Common myeloid progenitor, CD34-positive (primary cell): Measurements from ENCODE around the gene INTS3.

Experiments used
- CTCF ChIA-PET: fragments of 350-600 bp; sonication (Branson Sonifier 250); formaldehyde crosslinking; loops from one replicate; lab custom pipeline; 2021; ENCODE audit warnings: antibody characterized with exemption; lab: Charles Lee
- POLR2A ChIA-PET: fragments of 350-600 bp; sonication (Branson Sonifier 250); formaldehyde crosslinking; loops from one replicate; lab custom pipeline; 2021; ENCODE audit warnings: antibody characterized with exemption; lab: Charles Lee
- DNase-seq, 3 donors: peaks; one replicate each; pipeline versions ENCODE4 v3.0.0 to v3.0.0-alpha.2; 2013
- H3K27ac ChIP-seq, 2 experiments: 1 replicate in 1 of 2; 2 replicates in 1 of 2; pipeline ENCODE4 v1.7.0; 2013; ENCODE audit warnings: inconsistent platforms in 2 of 2, low read length in 2 of 2, mild to moderate bottlenecking in 2 of 2, low read depth in 1 of 2, moderate library complexity in 1 of 2; ENCODE audit not compliant: severe bottlenecking in 2 of 2, insufficient read depth in 1 of 2, poor library complexity in 1 of 2
- H3K27me3 ChIP-seq, 5 experiments: replicated peaks in 2 of 5; 1 replicate in 3 of 5; 2 replicates in 2 of 5; pipeline versions ENCODE4 v1.6.1 to v1.7.0; 2013; ENCODE audit warnings: low read length in 4 of 5, mild to moderate bottlenecking in 2 of 5, moderate library complexity in 2 of 5, inconsistent platforms in 1 of 5; ENCODE audit not compliant: insufficient read depth in 5 of 5, control insufficient read depth in 4 of 5
- H3K36me3 ChIP-seq, 4 experiments: 1 replicate in 2 of 4; 2 replicates in 2 of 4; pipeline versions ENCODE4 v1.6.1 to v1.7.0; 2013; ENCODE audit warnings: low read length in 3 of 4, control low read depth in 1 of 4, mild to moderate bottlenecking in 1 of 4; ENCODE audit not compliant: control insufficient read depth in 4 of 4, insufficient read depth in 4 of 4
- H3K4me1 ChIP-seq, 4 experiments: 1 replicate in 3 of 4; 2 replicates in 1 of 4; pipeline versions ENCODE4 v1.6.1 to v1.7.1; 2013; ENCODE audit warnings: low read length in 3 of 4, mild to moderate bottlenecking in 3 of 4, control low read depth in 1 of 4, inconsistent platforms in 1 of 4, moderate library complexity in 1 of 4; ENCODE audit not compliant: control insufficient read depth in 4 of 4, insufficient read depth in 4 of 4; ENCODE audit errors: control extremely low read depth in 1 of 4
- H3K4me3 ChIP-seq, 7 experiments: 1 replicate in 4 of 7; 2 replicates in 3 of 7; pipeline versions ENCODE4 v1.5.1 to v1.7.0; 2013; ENCODE audit warnings: mild to moderate bottlenecking in 7 of 7, low read length in 6 of 7, moderate library complexity in 6 of 7, inconsistent platforms in 2 of 7, low read depth in 2 of 7, control low read depth in 1 of 7; ENCODE audit not compliant: insufficient read depth in 4 of 7, control insufficient read depth in 1 of 7; ENCODE audit errors: extremely low read depth in 1 of 7
- H3K9me3 ChIP-seq, 5 experiments: 1 replicate in 4 of 5; 2 replicates in 1 of 5; pipeline versions ENCODE4 v1.6.1 to v1.7.1; 2013; ENCODE audit warnings: low read length in 4 of 5, mild to moderate bottlenecking in 2 of 5, inconsistent platforms in 1 of 5, low read depth in 1 of 5, moderate library complexity in 1 of 5; ENCODE audit not compliant: control insufficient read depth in 4 of 5, insufficient read depth in 2 of 5; ENCODE audit errors: control extremely low read depth in 1 of 5
- WGBS: methylation state at CpG from one replicate; pipeline ENCODE4 v1.1.5; 2013; ENCODE audit not compliant: insufficient coverage; 5-methylcytosine and 5-hydroxymethylcytosine counted together

Gene INTS3

DNA sequence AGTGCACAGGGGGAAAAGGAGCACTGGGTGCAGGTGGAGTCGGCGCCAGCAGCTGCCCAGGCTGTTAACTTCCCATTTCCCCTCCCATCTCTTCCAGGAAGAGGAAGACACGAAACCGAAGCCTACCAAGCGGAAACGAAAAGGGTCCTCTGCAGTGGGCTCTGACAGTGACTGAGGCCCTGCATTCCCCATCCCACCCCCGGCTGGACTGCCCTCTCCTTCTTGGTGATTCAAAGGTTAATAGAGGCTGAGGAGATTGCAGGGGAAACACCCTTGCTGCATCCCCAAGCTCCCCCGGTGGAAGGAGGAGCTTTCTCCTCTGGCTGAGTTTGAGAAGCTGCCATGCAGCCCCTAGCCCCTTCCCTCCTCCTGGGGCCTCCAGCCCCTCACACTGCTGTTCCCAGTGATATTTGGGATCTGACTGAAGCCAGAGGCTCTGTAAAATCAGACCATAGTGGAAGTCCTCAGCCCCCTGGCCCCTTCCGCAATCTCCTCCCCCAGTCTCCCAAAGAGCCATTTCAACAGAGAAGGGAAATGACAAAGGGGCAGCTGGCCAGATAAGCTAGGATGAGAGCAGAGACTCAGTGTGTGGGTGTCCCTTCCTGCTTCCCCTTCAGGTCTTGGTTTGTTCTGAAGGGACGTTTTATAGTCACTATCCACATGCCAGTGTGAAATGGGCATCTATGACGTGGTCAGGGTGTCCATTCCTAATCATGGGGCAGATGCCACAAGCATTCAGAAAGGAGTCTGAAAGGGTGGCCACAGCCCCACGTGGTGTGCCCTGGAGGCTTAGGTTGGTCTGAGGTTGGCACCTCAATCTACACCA, 45.5 kb downstream of the INTS3 start:
- POLR2A ChIA-PET = no interaction called here
- H3K4me1 ChIP-seq = peaks cover 0 to 43% (median 36%) of the 10 kb centered on the region in 4 experiments
- no peak overlapping the region for H3K27ac ChIP-seq
- H3K9me3 ChIP-seq = no peaks in the 10 kb centered on the region
- H3K4me3 ChIP-seq = no peak overlapping the region
- CTCF ChIA-PET = interaction anchor here (0.7 to 3.0 kb wide), 9 partner anchors 9 to 405 kb away, joined by 3 to 21 read pairs (median 4); partner anchors contain the start of genes ILF2 and NPR1
- no peak for DNase-seq
- H3K27me3 ChIP-seq = no peaks in the 10 kb centered on the region
- WGBS = 86% methylated on average over 5 of the region's 12 CpGs
- peaks cover 6 to 52% (median 46%) of the 10 kb centered on the region in 4 experiments for H3K36me3 ChIP-seq

- DNase-seq = peak in 1 of 3 donors; percentile 16
- no peak overlapping the region for H3K4me3 ChIP-seq
- H3K9me3 ChIP-seq = no peaks in the 10 kb centered on the region
- ChIA-PET CTCF (interaction anchor here (1.9 to 3.0 kb wide), 3 partner anchors 10 to 404 kb away, joined by 4 to 10 read pairs (median 4); no protein-coding TSS in a partner anchor), POLR2A (interaction anchor here (0.7 kb wide), 1 partner anchor 17 kb away, joined by 6 read pairs; no protein-coding TSS in a partner anchor)
- peaks cover 2 to 47% (median 39%) of the 10 kb centered on the region in 4 experiments for H3K36me3 ChIP-seq
- peaks cover 0 to 40% (median 36%) of the 10 kb centered on the region in 4 experiments for H3K4me1 ChIP-seq
- 60% methylated on average over 8 of the region's 8 CpGs for WGBS
- no peak overlapping the region for H3K27ac ChIP-seq
- no peaks in the 10 kb centered on the region for H3K27me3 ChIP-seq
These were observed 46.3 kb downstream of the INTS3 start for GRCh38 chr1:153774026-153774595.

DNA sequence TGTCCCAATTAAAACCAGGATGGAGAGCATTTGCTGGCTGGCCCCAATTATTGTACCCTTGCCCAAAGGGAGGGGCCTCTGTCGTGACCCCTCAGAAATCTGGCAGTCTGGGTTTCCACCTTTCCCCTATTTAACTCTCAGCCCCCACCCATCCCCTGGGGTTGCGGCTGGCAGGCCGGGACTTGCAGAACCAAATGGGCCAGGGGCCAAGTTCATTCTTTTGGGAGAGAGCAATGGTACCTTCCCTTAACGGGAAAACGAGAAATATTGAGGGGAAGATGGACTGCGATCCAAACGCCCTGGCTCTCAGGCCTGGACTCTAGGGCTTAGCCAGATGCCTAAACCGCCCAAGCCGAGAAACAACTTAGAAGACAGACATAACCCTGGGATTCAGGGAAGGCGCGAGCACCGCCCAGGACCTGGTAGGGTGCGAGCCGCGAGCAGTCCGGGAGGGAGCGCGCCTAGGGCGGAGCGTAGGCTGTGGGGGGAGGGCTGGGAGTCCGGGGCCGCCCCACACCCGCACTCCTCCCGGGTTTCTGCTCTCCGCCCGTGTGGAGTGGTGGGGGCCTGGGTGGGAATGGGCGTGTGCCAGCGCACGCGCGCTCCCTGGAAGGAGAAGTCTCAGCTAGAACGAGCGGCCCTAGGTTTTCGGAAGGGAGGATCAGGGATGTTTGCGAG, 47.1 kb downstream of the INTS3 start, which contains the start of gene SLC27A3:
SLC27A3 (plus strand) TSS at position 628 of the 678 bp plus-strand sequence. CDS start 91 bp downstream, outside the sequence.
- no peaks in the 10 kb centered on the region for H3K9me3 ChIP-seq
- H3K4me3 ChIP-seq = peak within 1 kb of the TSS; percentile 62 to 89 (median 74)
- ChIA-PET CTCF (interaction anchor here (2.0 to 3.0 kb wide), 2 partner anchors 10 to 98 kb away, joined by 4 to 10 read pairs; no protein-coding TSS in a partner anchor), POLR2A (no interaction called here)
- H3K4me1 ChIP-seq = peaks cover 0 to 40% (median 36%) of the 10 kb centered on the region in 4 experiments
- WGBS = 19% methylated on average over 29 of the region's 35 CpGs
- H3K27ac ChIP-seq = no peak within 1 kb of the TSS
- peaks cover 2 to 39% (median 33%) of the 10 kb centered on the region in 4 experiments for H3K36me3 ChIP-seq
- no peak for DNase-seq
- no peaks in the 10 kb centered on the region for H3K27me3 ChIP-seq

- POLR2A ChIA-PET = no interaction called here
- peaks cover 2 to 32% (median 28%) of the 10 kb centered on the region in 4 experiments for H3K36me3 ChIP-seq
These were observed 47.8 kb downstream of the INTS3 start for GRCh38 chr1:153775458-153776327.

DNA sequence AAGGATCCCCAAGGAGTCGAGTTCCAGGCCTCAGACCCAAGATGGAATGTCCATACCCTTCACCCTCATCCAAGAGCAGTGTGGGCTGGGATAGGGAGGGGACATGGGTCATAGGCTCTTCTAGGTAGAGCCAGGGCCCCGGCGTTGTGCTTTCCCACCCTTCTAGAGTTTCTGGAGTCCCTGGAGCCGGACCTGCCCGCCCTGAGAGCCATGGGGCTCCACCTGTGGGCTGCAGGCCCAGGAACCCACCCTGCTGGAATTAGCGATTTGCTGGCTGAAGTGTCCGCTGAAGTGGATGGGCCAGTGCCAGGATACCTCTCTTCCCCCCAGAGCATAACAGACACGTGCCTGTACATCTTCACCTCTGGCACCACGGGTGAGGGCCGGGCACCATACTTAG, 48.5 kb downstream of the INTS3 start:
- Histone ChIP-seq H3K4me3 (peak overlapping the region; percentile 62 to 89 (median 74)), H3K4me1 (peaks cover 0 to 40% (median 34%) of the 10 kb centered on the region in 4 experiments), H3K9me3 (no peaks in the 10 kb centered on the region), H3K36me3 (peaks cover 0 to 27% (median 22%) of the 10 kb centered on the region in 4 experiments), H3K27me3 (no peaks in the 10 kb centered on the region), H3K27ac (no peak overlapping the region)
- DNase-seq = no peak
- CTCF ChIA-PET = no interaction called here
- POLR2A ChIA-PET = no interaction called here
- 94% methylated on average over 8 of the region's 10 CpGs for WGBS

More at GRCh38 chr1:153775458-153776327, 47.8 kb downstream of the INTS3 start:
- Histone ChIP-seq H3K4me3 (peak overlapping the region; percentile 62 to 89 (median 74)), H3K9me3 (no peaks in the 10 kb centered on the region), H3K4me1 (peaks cover 0 to 40% (median 34%) of the 10 kb centered on the region in 4 experiments), H3K27ac (no peak overlapping the region), H3K27me3 (no peaks in the 10 kb centered on the region)
- CTCF ChIA-PET = interaction anchor here (2.0 kb wide), 1 partner anchor 98 kb away, joined by 4 read pairs; no protein-coding TSS in a partner anchor
- peak; percentile 43 to 85 (median 74) for DNase-seq
- WGBS = under 1% methylated on average over 58 of the region's 83 CpGs

DNA sequence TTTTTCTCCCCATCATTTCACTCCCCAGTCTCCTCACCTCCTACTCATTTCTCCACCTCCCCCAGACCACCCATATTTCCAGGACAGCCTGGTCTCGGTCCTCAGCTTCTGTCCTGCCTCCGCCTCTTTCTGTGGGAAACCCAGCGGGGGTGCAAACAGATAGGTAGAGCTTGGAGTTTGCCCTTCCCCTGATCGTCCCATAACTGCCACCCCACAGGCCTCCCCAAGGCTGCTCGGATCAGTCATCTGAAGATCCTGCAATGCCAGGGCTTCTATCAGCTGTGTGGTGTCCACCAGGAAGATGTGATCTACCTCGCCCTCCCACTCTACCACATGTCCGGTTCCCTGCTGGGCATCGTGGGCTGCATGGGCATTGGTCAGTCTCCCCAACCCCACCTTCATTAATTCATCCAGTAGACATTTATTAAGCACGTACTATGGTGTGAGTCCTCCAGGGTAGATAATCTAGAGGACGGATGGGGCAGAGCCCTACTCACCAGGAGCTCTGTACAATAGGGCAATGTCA, 49.1 kb downstream of the INTS3 start:
- H3K27ac ChIP-seq = no peak overlapping the region
- WGBS = 95% methylated on average over 8 of the region's 10 CpGs
- H3K4me3 ChIP-seq = peak overlapping the region in 1 of 7 experiments; percentile 89
- peaks cover 0 to 22% (median 17%) of the 10 kb centered on the region in 4 experiments for H3K36me3 ChIP-seq
- H3K27me3 ChIP-seq = no peaks in the 10 kb centered on the region
- H3K4me1 ChIP-seq = peaks cover 0 to 40% (median 34%) of the 10 kb centered on the region in 4 experiments
- CTCF ChIA-PET = no interaction called here
- POLR2A ChIA-PET = no interaction called here
- H3K9me3 ChIP-seq = no peaks in the 10 kb centered on the region
- DNase-seq = no peak
